ENCODE measurements around the gene PTPRE.

Gene PTPRE

DNA sequence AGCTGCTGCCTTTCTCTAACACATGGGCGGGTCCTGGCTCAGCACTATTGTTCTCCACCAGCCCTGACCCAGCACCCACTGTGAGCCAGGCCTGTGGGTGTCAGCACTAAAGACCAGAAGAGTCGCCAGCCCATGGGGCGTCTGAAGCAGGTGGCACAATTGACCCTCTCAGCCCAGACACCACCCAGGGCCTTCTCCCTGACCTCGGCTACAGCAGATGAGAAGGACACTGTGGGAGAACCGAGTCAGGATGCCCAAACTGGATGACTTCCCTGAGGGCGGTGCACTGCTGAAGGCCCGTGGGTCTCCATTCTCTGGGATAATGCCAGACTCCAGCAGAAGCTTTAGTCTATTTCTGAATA, 122.4 kb downstream of the PTPRE start:
- no peaks in the 10 kb centered on the region for H3K36me3 ChIP-seq (ENCODE audit: insufficient read depth)
- H3K4me2 ChIP-seq, result no peak overlapping the region

DNA sequence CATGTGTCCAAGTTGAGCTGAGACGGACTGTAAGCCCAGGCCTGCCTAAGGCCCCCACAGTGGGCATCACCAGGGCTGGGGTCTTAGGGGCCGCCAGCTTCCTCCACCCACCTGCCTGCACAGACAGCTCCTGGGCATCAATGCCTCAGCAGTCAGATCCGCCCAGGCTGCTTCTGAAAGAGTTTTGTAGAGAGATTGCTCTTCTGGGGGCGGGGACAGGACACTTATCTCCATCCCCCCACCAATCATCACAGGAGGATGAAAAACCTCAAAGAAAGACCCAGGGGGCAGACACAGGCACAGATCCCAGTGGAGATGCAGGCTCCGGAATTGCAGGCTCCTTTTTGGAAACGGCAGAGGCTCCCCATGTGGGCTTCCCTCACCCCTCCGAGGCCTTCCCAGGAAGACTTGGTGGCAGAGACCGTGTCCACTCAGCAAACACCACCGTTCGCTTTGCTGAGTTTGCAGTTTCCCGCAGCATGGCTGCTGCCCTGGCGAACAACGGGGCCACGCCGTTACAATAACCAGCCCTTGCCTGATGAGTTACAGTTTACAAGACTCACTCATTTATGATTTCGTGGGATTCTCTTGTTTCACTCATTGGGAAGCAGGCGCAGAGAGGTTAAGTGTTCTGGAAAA, 122.9 kb downstream of the PTPRE start:
- Histone ChIP-seq H3K27me3 (ENCODE audit: insufficient read depth, low read depth) (no peaks in the 10 kb centered on the region), H3K27ac (no peak overlapping the region), H3K4me2 (no peak overlapping the region), H3K4me1 (ENCODE audit: low read depth, poor library complexity, severe bottlenecking) (peaks cover 28% of the 10 kb centered on the region), H2AFZ (ENCODE audit: low read depth) (no peak overlapping the region), H3K4me3 (IDR thresholded peaks at IDR 0.05; ENCODE audit: insufficient read depth, low read depth, low read length) (no peak overlapping the region), H3K9ac (no peak overlapping the region), H3K36me3 (ENCODE audit: insufficient read depth) (no peaks in the 10 kb centered on the region), H3K79me2 (ENCODE audit: insufficient read depth, low read depth) (no peaks in the 10 kb centered on the region), H4K20me1 (ENCODE audit: insufficient read depth) (no peaks in the 10 kb centered on the region)
- TF ChIP-seq, protein P1, sequence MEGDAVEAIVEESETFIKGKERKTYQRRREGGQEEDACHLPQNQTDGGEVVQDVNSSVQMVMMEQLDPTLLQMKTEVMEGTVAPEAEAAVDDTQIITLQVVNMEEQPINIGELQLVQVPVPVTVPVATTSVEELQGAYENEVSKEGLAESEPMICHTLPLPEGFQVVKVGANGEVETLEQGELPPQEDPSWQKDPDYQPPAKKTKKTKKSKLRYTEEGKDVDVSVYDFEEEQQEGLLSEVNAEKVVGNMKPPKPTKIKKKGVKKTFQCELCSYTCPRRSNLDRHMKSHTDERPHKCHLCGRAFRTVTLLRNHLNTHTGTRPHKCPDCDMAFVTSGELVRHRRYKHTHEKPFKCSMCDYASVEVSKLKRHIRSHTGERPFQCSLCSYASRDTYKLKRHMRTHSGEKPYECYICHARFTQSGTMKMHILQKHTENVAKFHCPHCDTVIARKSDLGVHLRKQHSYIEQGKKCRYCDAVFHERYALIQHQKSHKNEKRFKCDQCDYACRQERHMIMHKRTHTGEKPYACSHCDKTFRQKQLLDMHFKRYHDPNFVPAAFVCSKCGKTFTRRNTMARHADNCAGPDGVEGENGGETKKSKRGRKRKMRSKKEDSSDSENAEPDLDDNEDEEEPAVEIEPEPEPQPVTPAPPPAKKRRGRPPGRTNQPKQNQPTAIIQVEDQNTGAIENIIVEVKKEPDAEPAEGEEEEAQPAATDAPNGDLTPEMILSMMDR (conservative IDR thresholded peaks at IDR 0.05; ENCODE audit: low read depth, low read length), result no peak

More for the DNA sequence above, 122.4 kb downstream of the PTPRE start:
- Histone ChIP-seq H4K20me1 (ENCODE audit: insufficient read depth) (no peaks in the 10 kb centered on the region), H3K4me1 (ENCODE audit: low read depth, poor library complexity, severe bottlenecking) (peaks cover 28% of the 10 kb centered on the region), H3K27ac (no peak overlapping the region), H2AFZ (ENCODE audit: low read depth) (no peak overlapping the region), H3K9ac (no peak overlapping the region), H3K27me3 (ENCODE audit: insufficient read depth, low read depth) (no peaks in the 10 kb centered on the region), H3K79me2 (ENCODE audit: insufficient read depth, low read depth) (no peaks in the 10 kb centered on the region), H3K4me3 (IDR thresholded peaks at IDR 0.05; ENCODE audit: insufficient read depth, low read depth, low read length) (no peak overlapping the region)
- TF ChIP-seq, protein P1 (conservative IDR thresholded peaks at IDR 0.05; ENCODE audit: low read depth, low read length), result no peak

DNA sequence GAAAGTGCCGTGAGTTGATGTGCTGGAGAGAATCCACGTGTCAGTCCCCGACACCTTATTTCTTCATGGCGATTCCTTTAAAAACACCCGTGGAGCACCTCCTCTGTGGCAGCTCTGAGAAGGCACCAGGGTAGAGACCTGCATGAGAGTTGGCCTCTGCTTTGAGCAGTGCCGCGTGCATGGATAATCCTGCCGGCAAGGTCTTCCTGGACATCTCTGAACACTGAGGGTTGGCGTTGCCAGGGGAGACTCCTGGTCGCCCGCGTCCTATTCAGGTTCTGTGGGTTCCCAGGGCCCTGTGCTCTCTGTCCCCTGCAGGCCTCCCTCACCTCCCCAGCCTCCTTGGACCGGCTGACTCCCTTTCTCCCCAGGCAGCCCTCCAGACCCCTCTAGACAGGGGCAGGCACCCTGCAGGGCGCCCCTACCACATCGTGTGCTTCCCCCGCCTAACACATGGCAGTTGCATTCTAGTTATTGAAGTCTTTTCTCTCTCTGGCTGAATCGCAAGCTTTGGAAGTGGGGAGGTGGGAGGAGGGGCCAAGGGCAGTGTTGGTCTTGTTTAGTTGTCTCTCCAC, 123.7 kb downstream of the PTPRE start:
- Histone ChIP-seq H3K79me2 (ENCODE audit: insufficient read depth, low read depth) (no peaks in the 10 kb centered on the region), H4K20me1 (ENCODE audit: insufficient read depth) (no peaks in the 10 kb centered on the region), H3K4me3 (IDR thresholded peaks at IDR 0.05; ENCODE audit: insufficient read depth, low read depth, low read length) (no peak overlapping the region), H3K27me3 (ENCODE audit: insufficient read depth, low read depth) (no peaks in the 10 kb centered on the region), H3K36me3 (ENCODE audit: insufficient read depth) (no peaks in the 10 kb centered on the region), H3K4me1 (ENCODE audit: low read depth, poor library complexity, severe bottlenecking) (peaks cover 24% of the 10 kb centered on the region), H3K9ac (no peak overlapping the region), H3K27ac (no peak overlapping the region), H3K4me2 (no peak overlapping the region), H2AFZ (ENCODE audit: low read depth) (no peak overlapping the region)
- TF ChIP-seq, protein P1 (conservative IDR thresholded peaks at IDR 0.05; ENCODE audit: low read depth, low read length), result no peak

DNA sequence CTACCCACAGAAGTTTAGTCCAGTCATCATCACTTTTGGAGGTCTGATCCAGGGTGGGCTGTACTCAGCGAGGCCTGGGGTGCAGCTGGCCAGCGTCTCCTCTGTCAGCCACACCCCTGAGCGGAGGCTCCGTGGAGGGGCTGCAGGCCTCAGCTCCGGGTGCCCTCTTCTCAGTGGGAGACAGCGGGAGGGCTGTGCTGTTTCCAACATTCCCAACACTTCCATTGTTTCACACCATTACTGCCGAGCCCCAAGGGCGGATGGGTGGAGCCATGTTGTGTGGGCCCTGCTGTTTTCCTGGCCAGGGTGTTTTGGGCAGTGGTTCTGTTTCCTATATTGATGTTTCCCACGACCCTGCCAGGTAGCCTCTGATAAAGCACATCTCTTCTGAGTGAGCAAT, 124.3 kb downstream of the PTPRE start:
- TF ChIP-seq, protein P1 (conservative IDR thresholded peaks at IDR 0.05; ENCODE audit: low read depth, low read length), result no peak
- Histone ChIP-seq H3K79me2 (ENCODE audit: insufficient read depth, low read depth) (no peaks in the 10 kb centered on the region), H4K20me1 (ENCODE audit: insufficient read depth) (no peaks in the 10 kb centered on the region)

More for the DNA sequence above, 124.3 kb downstream of the PTPRE start:
- no peaks in the 10 kb centered on the region for H3K27me3 ChIP-seq (ENCODE audit: insufficient read depth, low read depth)
- no peak overlapping the region for H2AFZ ChIP-seq (ENCODE audit: low read depth)
- peaks cover 17% of the 10 kb centered on the region for H3K4me1 ChIP-seq (ENCODE audit: low read depth, poor library complexity, severe bottlenecking)
- H3K27ac ChIP-seq, result no peak overlapping the region
- H3K4me2 ChIP-seq, result no peak overlapping the region
- H3K9ac ChIP-seq, result no peak overlapping the region
- H3K4me3 ChIP-seq (IDR thresholded peaks at IDR 0.05; ENCODE audit: insufficient read depth, low read depth, low read length), result no peak overlapping the region
- no peaks in the 10 kb centered on the region for H3K36me3 ChIP-seq (ENCODE audit: insufficient read depth)

Measured in KMS-11 (cell line).